ENCODE data around the gene PRSS38.

Gene PRSS38

GRCh38 chr1:227793948-227794816 lies 21.3 kb upstream of the PRSS38 start:
- DNase-seq: no peak

DNA sequence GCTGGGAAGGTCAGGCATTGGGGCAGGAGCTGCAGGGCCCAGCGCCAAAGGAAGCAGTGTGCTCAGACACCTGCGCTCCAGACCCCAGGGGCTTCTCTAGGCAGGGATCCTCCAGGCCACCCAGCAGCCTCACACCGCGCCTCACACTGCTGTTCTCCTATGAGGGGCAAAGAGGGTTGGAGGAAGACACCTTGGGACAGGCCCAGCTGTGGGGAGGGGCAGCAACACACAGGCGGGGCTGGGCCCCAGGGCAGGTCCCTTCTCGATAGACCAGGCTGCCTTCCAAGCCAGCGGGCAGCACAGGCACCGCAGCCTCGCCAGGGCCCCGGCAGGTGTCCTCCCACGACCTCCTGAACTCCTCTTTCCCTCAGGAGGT lies 20.7 kb upstream of the PRSS38 start:
- DNase-seq: no peak

- DNase-seq: no peak
These were observed 19.7 kb upstream of the PRSS38 start for GRCh38 chr1:227795732-227796131.

- DNase-seq: no peak
These were observed 19.0 kb upstream of the PRSS38 start for GRCh38 chr1:227796359-227796915.

DNA sequence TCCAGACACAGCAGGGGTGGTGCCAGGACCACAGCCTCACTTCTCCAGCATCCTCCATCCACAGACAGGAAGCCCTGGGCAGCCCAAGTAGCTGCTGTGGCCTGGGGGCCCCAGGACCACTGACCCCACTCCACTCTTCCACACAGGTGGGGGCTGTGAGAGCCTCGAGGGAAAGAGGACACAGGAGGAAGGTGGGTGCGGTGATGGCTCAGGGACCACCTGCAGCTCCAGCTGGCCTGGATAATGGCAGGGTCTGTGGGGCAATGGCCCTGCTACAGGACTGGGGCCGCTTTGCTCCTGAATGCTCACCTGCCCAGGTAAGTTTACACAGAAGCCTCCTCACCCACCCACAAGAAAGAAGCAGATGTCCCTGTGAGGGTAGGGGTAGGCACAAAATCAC lies 18.3 kb upstream of the PRSS38 start:
- no peak for DNase-seq

- DNase-seq: no peak
These were observed 17.9 kb upstream of the PRSS38 start for GRCh38 chr1:227797625-227798024.

DNA sequence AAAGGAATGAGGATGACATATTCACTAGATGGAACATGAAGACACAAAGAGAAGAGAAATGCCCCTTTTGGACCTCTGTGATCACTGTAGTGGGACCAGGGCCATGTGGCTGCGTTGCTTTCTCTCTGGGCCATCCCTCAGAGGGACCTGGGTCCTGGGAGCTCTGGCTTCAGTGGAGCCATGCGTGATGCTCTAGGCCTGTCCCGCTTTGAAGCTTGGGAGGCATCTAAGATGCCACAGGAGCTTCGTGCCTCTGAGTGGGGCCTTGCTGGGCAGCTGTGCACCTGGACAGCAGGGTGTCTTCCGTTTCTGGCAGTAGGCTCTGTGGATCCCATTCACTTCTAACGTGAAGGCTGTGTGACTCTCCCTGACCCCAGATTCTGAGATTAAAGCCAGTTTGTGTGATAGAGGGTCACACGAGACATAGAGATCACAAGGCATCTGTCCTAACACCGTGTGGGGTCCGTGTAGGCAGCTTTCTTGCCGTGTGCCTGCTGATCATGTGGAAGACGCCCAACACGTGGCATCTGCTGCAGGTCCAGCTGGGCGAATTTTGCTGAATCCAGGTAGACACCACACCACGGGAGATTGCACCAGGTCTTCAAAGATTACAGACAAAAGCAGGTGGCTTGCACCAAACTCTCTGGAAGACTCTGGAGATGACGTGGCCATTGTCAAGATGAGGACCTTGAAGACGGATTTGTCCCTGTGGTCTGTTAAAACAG lies 17.2 kb upstream of the PRSS38 start:
- no peak for DNase-seq

DNA sequence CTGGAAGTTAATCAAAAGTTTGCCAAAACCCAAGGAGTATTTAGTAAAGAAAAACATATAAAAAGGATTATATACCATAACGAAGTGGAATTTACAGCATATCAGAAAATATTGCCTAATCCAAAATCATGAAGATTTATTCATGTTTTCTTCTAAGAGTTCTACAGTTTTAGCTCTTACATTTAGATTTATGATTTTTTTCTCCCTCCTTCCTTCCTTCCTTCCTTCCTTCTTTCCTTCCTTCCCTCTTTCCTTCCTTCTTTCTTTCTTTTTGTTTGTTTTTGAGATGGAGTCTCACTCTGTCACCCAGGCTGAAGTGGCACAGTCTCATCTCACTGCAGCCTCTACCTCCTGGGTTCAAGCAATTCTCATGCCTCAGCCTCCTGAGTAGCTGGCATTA lies 15.7 kb upstream of the PRSS38 start:
- DNase-seq: no peak

DNA sequence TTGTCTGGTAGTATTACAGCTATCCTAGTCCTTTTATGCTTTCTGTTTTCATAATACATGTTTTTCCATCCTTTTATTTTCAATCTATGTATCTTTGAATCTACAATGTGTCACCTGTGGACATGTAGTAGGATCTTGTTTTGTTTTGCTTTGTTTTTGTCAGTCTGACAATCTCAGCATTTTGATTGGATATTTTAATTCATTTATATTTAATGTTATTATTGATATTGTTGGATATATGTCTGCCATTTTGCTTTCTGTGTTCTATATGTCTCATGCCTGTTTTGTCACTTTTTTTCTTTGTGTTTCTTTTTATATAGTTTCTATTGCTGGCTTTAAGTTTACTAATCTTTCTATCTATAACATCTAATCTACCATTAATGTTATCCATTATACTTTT lies 11.5 kb upstream of the PRSS38 start:
- no peak for DNase-seq

DNA sequence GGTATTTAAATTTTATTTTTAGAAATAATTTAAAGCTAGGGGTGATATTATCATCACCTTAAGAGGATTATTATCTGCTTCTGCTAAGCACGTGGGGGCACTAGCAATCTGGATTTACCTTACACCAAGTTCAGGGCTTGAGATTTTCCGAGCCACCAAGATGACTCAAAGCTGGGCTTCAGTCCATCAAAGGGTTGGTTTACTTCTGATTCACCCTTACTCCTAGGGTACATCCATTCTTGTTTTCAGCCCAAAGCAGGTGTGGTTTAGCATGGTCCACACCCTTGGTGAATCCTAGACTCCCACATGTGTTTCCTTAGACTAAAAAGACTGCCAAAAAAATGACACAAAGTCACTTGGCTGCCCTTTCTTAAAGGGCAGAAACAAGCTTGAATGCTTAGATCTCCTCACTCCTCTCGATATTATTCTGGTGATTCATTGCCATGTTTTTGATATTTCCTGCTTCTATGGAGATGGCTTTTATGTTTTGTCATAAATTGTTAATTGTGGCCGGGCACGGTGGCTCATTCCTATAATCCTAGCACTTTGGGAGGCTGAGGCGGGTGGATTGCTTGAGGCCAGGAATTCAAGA lies 9.8 kb upstream of the PRSS38 start:
- DNase-seq: no peak

DNA sequence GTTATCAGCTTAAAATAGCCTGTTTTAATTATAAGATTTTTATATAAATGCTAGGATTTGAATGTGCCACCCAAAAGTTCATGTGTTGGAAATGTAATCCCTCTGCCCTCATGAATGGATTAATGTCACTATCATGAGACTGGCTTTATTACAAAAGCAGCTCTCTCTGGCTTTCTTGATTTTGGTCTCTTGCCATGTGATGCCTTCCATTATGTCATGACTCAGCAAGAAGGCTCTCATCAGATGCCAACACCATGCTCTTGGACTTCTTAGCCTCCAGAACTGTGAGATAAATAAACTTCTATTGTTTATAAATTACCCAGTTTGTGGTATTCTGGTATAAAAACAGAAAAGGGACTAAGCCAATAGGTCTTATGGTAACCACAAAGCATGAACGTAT lies 6.9 kb upstream of the PRSS38 start:
- DNase-seq: no peak

GRCh38 chr1:227809026-227809425 lies 6.4 kb upstream of the PRSS38 start:
- DNase-seq: no peak

DNA sequence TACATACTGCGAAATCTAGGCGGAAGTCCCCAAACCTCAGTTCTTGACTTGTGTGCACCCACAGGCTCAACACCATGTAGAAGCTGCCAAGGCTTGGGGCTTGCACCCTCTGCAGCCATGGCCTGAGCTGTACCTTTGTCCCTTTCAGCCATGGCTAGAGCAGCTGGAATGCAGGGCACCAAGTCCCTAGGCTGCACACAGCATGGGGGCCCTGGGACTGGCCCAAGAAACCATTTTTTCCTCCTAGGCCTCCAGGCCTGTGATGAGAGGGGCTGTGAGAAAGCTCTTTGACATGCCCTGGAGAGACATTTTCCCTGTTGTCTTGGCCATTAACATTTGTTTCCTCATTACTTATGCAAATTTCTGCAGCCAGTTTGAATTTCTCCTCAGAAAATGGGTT lies 1.5 kb upstream of the PRSS38 start:
- no peak for DNase-seq

DNA sequence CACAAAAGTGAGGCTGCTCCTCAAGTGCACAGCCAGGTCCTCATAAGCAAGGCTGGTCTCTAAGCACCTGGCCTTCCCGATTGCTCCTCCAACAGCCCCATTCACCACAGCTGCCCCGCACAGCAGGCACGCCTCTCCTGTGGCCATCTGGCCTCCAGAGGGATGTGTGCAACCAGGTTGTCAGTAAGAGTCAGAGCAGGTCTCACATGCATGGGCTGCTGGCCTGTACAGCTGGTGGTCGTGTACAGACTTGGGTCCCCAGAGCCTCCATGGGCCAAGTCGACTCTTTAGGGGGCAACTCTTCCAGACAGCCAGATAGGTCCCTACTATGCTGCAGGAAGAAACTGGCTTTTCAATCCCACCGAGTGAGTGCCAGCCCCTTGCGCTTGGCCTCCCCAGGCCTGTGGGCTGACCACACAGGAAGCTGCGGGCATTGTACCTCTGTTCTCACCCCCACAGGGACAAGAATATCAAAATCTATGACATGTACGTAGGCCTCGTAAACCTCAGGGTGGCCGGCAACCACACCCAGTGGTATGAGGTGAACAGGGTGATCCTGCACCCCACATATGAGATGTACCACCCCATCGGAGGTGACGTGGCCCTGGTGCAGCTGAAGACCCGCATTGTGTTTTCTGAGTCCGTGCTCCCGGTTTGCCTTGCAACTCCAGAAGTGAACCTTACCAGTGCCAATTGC lies 1.4 kb downstream of the PRSS38 start:
- no peak for DNase-seq

- no peak for DNase-seq
These were observed 8.1 kb downstream of the PRSS38 start for GRCh38 chr1:227823537-227823936.

- DNase-seq: no peak
These were observed 8.7 kb downstream of the PRSS38 start for GRCh38 chr1:227824204-227824603.

DNA sequence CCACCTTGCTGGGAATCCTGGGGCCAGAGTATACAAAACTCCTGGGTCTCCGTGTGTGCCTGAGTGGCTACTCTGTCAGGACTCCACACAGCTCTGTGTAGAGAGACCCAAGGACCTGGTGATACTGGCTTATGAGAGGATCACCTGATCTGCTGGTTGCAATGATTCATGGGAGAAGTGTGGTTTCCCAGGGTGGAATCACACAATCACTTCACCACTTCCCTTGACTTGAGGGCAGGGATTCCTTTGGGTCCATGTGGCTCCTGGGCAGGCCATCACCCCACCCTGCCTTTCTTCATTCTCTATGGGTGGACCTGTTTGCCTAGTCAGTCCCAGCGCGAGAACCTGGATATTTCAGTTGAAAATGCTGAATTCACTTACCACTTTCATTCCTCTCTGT lies 13.3 kb downstream of the PRSS38 start:
- DNase-seq: no peak

GRCh38 chr1:227838181-227838580 lies 22.7 kb downstream of the PRSS38 start:
- no peak for DNase-seq

GRCh38 chr1:227841096-227841495 lies 25.6 kb downstream of the PRSS38 start:
- DNase-seq: no peak

GRCh38 chr1:227844320-227845146 lies 29.1 kb downstream of the PRSS38 start:
- no peak for DNase-seq

DNA sequence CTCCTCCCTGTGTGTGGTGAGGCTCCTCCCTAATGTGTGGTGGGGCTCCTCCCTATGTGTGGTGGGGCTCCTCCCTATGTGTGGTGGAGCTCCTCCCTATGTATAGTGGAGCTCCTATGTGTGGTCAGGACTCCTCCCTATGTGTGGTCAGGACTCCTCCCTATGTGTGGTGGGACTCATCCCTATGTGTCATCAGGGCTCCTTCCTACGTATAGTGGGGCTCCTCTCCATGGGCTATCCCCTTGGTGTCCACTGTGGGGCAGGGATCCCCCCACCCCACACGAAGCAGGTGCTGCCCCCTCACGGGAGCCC lies 29.6 kb downstream of the PRSS38 start:
- no peak for DNase-seq

DNA sequence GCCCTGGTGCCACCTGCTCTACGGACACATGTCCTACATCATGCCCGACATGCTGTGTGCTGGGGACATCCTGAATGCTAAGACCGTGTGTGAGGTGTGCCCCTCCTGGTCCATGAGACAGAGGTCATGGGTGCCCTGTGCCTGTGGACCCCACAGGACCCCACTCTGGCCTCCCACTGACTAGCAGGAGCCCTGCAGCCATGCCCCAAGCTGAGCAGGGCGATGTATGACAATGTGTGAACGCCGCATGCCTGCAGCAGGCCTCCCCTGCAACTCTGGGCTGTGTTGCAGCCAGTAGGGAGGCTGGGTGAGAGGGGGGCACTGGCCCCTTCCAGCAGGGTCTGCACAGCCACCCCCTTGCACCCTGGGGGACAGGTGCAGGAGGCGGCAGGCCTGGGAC lies 30.0 kb downstream of the PRSS38 start:
- no peak for DNase-seq

Data from DMS79 (cell line).